LNCaP clone FGC (cell line): ENCODE measurements around the gene SPRR5.

Source experiments
- DNase-seq: peaks from one replicate; pipeline ENCODE4 v3.0.0-alpha.2; 2011; ENCODE audit warnings: low read depth
- H3K4me3 ChIP-seq: 2 replicates; pipeline ENCODE4 v1.5.1; 2011; ENCODE audit warnings: mild to moderate bottlenecking, low read depth, low read length, control low read depth
- CTCF ChIP-seq: IDR thresholded peaks from 2 replicates; pipeline ENCODE4 v1.5.1; 2012; ENCODE audit warnings: mild to moderate bottlenecking; ENCODE audit not compliant: control insufficient read depth, insufficient read depth; ENCODE audit errors: extremely low read depth

Gene SPRR5

GRCh38 chr1:152946651-152947256, at the start of gene SPRR5:
Gene SPRR5, plus strand, starts transcription at chr1:152947206. Its CDS starts 1,349 bp downstream, at chr1:152948555.
- DNase-seq = no peak
- H3K4me3 ChIP-seq = no peak within 1 kb of the TSS
- no peak for TF ChIP-seq CTCF

GRCh38 chr1:152899027-152899426, 48.0 kb upstream of the SPRR5 start:
- no peak overlapping the region for H3K4me3 ChIP-seq
- TF ChIP-seq CTCF = no peak
- no peak for DNase-seq

GRCh38 chr1:152899883-152900282, 47.1 kb upstream of the SPRR5 start:
- DNase-seq = no peak
- no peak overlapping the region for H3K4me3 ChIP-seq
- TF ChIP-seq CTCF = no peak

- no peak for DNase-seq
- H3K4me3 ChIP-seq = no peak overlapping the region
- no peak for TF ChIP-seq CTCF
Measured at GRCh38 chr1:152901631-152902030, 45.4 kb upstream of the SPRR5 start.

- DNase-seq = no peak
- no peak for TF ChIP-seq CTCF
- no peak overlapping the region for H3K4me3 ChIP-seq
Measured at GRCh38 chr1:152902636-152903035, 44.4 kb upstream of the SPRR5 start.

- no peak for TF ChIP-seq CTCF
- DNase-seq = no peak
- no peak overlapping the region for H3K4me3 ChIP-seq
Measured at GRCh38 chr1:152904688-152905440, 42.1 kb upstream of the SPRR5 start.

GRCh38 chr1:152906023-152906565, 40.9 kb upstream of the SPRR5 start:
- no peak for DNase-seq
- H3K4me3 ChIP-seq = no peak overlapping the region
- no peak for TF ChIP-seq CTCF
